ENCODE data around the gene F10. TPM values are rescaled to one million over a fixed set of nuclear protein-coding genes. Genes with fewer than 3 reads are reported as not detected.

Gene F10
- total RNA-seq, 4 donors from 2014 or later: 7.3 to 33.0 (median 20.7) TPM

DNA sequence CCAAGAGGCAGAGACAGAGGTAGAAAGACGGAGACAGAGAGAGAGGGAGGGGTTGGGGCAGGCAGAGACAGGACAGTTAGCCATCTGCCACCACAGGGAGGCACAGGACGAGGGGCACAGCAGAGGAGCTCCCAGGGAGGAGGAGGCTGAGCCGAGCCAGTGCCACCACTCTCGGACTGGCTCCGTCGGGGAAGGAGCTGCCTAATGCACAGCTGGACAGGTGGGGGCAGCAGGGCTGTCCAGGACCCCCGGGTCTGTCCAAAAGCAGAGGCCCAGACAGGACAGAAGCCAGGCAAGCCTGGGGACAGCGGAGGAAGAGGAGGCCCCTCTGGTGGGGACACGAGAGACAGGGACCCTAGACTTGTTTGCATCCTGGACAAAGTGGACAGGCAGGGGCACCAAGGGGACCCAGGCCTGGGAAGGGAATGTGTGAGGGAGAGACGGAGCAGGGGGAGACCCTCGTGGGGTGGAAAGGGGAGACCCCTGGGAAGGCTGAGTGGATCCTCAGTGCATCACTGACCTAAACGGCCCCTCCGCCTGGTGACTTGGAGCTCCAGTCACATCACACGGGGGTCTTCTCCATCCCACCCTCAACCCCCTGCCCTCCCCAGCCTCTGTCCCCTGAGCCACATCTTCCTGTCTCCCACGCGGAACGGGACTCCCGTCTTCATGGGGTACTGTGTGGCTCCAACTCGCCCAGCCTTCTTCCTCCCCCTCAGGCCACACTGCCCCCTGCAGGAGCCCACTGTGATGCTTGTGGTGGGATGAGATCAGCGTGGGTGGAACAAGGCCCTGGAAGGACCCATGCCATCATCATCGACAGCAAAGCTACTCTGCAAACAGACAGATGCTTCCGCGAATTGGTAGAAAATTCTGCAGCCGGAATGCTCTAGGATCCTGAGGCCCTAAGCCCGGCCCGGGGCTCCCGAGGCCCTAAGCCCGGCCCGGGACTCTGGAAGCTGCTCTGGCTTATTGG is 915 bp downstream of the F10 start:
- TF ChIP-seq CTCF (IDR thresholded peaks at IDR 0.05; ENCODE audit: low read depth): no peak

DNA sequence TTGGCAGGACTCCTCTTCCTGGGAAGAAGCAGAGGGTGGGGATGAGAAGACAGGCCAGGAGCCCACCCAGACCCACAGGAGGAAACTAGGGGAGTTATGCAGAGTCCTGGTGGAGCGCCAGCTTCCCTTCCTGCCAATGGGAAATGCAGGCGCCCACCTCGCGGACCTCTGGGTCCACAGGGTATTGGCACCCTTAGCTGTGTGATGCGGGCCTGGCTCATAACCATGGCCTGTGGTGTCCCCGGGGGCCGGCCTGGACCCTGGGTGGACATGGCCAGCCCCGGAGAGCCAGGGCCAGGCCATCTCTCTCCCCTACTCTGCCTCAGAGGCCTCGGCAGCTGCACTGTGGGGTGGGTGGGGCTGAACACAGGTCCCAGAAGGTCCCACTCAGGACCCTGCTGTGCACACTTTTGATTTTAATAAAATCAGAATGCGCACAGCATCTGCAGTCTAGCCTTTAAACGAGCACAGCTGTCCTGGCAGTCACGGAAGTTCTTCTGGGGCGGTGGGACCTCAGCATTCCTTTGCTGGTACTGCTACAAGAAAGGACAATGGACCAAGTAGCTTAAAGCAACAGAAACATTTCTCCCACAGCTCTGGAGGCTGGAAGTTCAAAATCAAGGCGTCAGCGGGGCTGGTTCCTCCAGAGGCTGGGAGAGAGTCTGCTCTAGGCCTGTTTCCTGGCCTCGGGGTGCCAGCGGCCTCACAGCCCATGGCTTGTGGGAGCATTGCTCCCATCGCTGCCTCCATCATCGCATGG is 1.8 kb downstream of the F10 start:
- no peak for TF ChIP-seq CTCF (IDR thresholded peaks at IDR 0.05; ENCODE audit: low read depth)

GRCh38 chr13:113125506-113126264 is 3.1 kb downstream of the F10 start:
- TF ChIP-seq CTCF (IDR thresholded peaks at IDR 0.05; ENCODE audit: low read depth): no peak

- no peak for TF ChIP-seq CTCF (IDR thresholded peaks at IDR 0.05; ENCODE audit: low read depth)
Observed at GRCh38 chr13:113126265-113127150, 3.9 kb downstream of the F10 start.

GRCh38 chr13:113129480-113129879 is 6.9 kb downstream of the F10 start:
- no peak for TF ChIP-seq CTCF (IDR thresholded peaks at IDR 0.05; ENCODE audit: low read depth)

- TF ChIP-seq CTCF (IDR thresholded peaks at IDR 0.05; ENCODE audit: low read depth): no peak
Observed at GRCh38 chr13:113129921-113130750, 7.5 kb downstream of the F10 start.

Data from subcutaneous adipose tissue (tissue), 4 donors.